AG10803 (cell line): ENCODE results near the gene DKK3.

Source experiments
- DNase-seq: peaks from one replicate; pipeline ENCODE4 v3.0.0; 2010; ENCODE audit warnings: low read depth
- H3K4me3 ChIP-seq: 2 replicates; pipeline ENCODE4 v1.5.1; 2011; ENCODE audit warnings: mild to moderate bottlenecking, low read length, control low read depth
- CTCF ChIP-seq: conservative IDR thresholded peaks from 2 replicates; pipeline ENCODE4 v1.5.1; 2011; ENCODE audit warnings: mild to moderate bottlenecking, low read length, control low read depth, inconsistent platforms

DKK3 gene

GRCh38 chr11:12007769-12008737 is at the start of gene DKK3:
Gene DKK3 (minus strand): TSS chr11:12008626. CDS start chr11:12008582, 44 bp downstream.
- TF ChIP-seq CTCF, result no peak
- H3K4me3 ChIP-seq, result peak within 1 kb of the TSS; percentile 74
- peak; percentile 63 for DNase-seq

DNA sequence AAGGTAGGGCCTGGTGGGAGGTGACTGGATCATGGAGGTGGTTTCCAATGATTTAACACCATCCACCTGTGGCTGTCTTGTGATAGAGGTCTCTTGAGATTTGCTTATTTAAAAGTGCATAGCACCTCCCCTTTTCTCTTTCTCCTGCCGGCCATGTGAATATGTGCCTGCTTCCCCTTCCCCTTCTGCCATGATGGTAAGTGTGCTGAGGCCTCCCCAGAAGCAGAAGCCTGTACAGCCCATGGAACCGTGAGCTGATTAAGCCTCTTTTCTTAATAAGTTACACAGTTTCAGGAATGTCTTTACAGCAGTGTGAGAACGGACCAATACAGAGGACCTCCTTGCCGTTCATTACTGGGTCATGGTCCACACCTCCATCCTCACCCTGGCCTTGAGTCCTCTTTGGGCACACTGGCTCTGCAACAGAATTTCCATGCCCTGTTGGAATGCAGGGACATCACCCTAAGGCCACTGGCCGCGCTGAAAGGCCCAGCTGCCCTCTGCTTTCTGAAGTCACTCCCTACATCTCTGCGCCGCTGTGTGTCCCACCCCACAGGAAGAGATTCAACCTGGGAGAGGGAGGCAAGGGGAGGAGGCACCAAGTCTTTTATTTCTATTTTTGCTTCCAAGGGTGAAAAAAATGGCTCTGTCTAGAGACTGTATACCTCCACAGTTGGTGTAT is 49.0 kb upstream of the DKK3 start:
- no peak for DNase-seq
- no peak overlapping the region for H3K4me3 ChIP-seq
- TF ChIP-seq CTCF, result no peak

DNA sequence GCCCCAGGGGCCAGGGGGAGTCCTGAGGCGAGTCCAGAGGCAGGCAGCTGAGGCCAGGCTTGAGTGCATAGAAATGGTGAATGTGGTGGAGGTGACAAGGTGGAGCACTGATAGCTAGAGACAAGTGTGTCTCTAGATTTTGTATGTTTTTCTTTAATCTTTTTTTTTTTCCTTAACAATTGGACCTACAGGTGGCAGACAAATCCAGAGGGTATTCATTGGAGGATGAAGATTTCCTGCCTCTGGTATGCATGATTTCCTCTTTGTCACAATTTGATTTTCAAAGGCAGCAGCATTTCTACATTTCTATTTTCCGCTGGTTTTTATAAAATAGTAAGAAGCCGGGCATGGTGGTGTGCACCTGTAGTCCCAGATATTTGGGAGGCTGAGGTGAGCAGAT is 47.7 kb upstream of the DKK3 start:
- DNase-seq, result no peak
- TF ChIP-seq CTCF, result no peak

GRCh38 chr11:12053606-12054361 is 45.4 kb upstream of the DKK3 start:
- TF ChIP-seq CTCF, result no peak
- peak; percentile 94 for DNase-seq
- no peak overlapping the region for H3K4me3 ChIP-seq

More for the DNA sequence above, 47.7 kb upstream of the DKK3 start:
- no peak overlapping the region for H3K4me3 ChIP-seq

DNA sequence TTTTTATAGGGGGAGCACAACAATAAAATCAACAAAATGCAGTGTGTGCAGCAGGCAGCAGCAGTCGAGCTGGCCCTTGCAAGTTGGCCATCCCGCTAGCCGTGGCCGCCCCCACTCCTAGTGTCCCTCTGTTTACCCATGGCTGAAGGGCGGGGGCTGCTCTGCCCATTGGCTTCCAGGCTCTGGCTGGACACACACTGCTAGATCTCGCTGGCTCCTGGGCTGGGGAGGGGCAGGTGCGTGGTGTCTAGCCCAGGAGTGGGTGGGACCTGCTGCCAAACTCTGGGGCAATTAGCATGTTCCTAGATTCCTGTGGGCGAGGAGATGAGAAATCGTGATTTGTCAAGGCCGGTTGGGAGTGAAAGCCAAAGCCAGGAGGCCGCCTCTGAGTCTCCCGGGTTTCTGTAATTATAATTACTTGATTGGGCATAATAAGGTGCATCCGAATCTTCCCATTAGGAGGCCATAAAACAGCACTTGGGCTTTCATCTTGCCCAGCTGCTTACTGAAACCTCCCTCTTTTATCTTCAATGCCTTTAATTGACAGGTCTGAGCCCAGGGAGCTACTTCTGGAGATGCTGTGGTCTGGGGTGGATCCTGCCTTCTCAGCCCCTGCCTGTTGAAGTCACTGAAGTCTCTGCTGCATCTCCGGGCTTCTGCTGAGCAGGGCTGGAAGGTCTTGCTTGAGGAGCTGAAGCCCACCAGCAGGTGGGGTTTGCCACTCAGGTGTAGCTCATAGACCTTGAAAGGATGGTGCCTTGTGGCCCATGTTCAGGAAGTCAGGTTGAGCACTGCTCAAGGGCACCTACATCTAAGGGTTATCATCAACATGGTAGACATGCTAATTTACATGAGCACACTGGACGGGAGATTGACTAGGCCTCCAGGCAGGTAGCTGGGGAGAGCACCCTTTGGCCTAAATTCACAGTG is 44.5 kb upstream of the DKK3 start:
- no peak for TF ChIP-seq CTCF
- H3K4me3 ChIP-seq, result no peak overlapping the region
- DNase-seq, result no peak

- DNase-seq, result no peak
- no peak overlapping the region for H3K4me3 ChIP-seq
- TF ChIP-seq CTCF, result no peak
Observed at GRCh38 chr11:12051287-12051662, 42.8 kb upstream of the DKK3 start.
